GM21390 (cell line): ENCODE results near the gene EEF1AKMT3.

Experiments used
- ATAC-seq: cut with Tn5 transposase; IDR thresholded peaks from one replicate; pipeline ENCODE4 v1.9.1; 2021; ENCODE audit not compliant: unreplicated experiment

Gene EEF1AKMT3

GRCh38 chr12:57735198-57735855 lies 37.1 kb upstream of the EEF1AKMT3 start:
- no peak for ATAC-seq

DNA sequence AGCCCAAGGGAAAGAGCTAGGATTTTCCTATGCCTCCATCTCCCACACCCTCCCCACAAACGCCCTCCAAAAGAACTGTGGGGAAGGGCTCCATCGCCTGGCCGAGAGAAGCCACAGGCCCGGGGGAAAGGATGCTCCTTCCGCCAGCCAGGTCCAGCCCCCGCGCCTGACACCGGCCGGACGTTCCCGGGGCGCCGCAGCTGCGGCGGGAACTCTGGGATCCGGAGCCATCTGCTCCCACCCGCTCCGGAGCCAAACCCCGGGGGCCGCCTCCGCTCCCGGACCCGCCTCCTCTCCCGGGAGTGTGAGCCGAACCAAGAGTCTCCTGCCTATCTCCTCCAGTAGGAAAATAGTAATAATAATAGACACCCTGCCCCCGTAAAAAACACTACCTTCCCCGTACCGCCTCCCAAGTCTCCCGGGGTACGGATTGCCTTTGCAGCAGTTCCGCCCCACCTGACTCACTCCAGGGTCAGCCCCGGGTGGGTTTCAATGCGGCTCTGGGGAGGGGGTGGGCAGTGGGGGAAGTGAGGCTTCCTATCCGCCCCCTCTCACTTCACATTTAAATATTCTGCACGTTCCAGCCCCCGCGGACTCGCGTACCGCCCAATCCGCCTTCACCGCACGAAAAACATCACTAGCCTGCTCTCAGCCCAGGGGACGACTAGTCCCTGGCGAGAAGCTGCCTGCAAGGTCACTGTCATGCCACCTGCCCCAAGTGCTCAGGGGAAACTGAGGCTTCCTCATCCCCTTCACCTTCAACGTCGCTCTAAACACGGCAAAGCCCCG lies 36.3 kb upstream of the EEF1AKMT3 start:
- ATAC-seq = no peak

DNA sequence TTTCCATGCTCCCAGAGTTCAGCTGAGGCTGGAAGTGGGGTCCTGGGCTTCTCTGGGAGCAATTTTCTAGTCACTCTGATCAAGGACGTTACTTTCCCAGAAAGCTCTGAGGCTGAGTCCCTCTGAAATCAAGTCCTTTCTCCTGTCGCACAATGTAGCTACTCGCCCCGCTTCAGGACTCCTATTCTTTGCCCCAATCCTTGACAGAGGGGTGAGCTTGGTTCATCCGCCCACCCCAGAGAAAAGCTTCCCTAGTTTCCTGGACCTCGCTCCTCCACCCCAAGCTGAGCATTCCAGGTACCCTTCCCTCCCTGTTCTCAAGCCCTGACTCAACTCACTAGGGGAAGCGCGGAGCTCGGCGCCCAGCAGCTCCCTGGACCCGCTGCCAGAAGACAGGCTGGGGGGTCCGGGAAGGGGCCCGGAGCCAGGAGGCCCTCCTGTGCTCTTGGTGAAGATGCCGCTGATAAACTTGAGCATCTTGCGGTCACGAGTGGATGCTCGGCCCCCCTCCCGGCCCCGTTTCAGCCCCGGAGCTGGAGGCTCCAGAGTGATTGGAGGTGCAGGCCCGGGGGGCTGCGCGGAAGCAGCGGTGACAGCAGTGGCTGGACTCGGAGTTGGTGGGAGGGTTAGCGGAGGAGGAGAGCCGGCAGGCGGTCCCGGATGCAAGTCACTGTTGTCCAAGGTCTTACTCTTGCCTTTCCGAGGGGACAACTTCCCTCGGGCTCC lies 35.5 kb upstream of the EEF1AKMT3 start:
- ATAC-seq = no peak

- no peak for ATAC-seq
Measured at GRCh38 chr12:57737467-57738460, 34.6 kb upstream of the EEF1AKMT3 start.

- ATAC-seq = no peak
Measured at GRCh38 chr12:57738661-57739237, 33.7 kb upstream of the EEF1AKMT3 start, which contains the start of gene AGAP2. Gene AGAP2 (minus strand): TSS chr12:57738742. CDS start chr12:57738246, 496 bp downstream.

- no peak for ATAC-seq
Measured at GRCh38 chr12:57739387-57739786, 33.0 kb upstream of the EEF1AKMT3 start.

DNA sequence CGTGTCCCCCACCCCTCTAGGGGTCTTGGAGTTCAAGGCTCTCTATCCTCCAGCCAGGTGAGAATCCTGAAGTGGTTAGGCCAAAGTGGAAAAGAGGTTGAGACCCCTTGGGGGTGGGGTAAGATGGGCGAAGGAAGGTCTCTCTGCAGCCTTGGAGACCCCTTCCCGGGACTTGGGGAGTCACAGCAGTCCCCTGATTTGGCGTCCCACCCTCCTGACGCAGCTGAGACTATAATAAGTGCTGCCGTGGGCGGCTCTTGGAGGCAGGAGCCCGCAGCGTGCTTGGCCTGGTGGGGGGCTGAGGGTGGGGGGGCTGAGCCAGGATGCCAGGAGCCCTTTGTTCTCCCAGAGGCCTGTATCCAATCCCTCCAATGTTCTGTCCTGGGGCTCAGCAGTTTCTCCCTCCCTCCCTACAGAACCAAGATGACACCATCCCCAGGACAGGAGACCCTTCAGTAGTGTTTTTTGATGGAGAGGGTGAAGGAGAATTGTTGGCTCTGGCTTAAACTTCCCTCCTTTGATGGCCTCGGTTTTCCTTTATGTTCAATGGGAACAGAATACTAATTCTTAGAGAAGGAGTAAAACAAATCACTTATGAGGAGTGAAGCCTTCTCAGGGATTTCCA lies 32.4 kb upstream of the EEF1AKMT3 start:
- no peak for ATAC-seq

DNA sequence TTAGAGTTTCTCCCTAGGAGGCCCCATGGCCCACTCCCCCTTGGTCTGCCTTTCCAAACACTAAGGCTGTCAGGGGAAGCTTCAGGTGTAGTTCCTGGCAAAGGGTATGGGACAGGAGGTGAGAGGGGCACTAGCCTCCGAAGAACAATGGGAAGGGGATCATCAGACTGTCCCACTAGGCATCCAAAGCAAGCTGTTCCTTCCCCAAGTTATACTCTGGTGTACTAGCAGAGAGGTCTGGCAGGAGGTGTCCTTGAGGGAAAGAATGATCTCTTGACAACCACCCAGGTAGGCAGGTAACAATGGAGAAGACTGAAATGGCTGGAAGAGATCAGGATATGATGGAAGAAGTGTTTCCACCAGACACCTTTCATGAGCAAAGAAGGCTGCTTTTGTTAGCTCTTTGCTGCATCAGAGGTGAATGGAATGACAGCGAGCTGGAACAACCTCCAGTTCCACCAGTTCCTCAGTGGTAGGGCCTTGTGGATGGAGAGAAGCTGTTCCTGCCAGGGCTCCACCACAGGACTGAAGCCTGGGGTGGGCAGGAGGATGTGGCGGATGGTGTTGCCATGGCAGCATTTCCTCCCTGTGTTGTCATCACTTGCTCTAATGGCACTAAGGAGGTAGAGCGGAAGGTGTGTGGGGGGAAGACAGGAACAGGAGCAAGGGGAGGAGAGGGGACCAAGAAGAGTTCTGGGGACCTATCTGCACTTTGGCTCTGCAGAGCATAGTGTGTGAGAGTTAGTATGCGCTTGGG lies 31.6 kb upstream of the EEF1AKMT3 start:
- peak; percentile 48 for ATAC-seq

GRCh38 chr12:57741413-57741789 lies 31.0 kb upstream of the EEF1AKMT3 start:
- ATAC-seq = no peak

- ATAC-seq = peak; percentile 59
Measured at GRCh38 chr12:57741844-57742738, 30.3 kb upstream of the EEF1AKMT3 start.

GRCh38 chr12:57743769-57744168 lies 28.6 kb upstream of the EEF1AKMT3 start:
- ATAC-seq = no peak

DNA sequence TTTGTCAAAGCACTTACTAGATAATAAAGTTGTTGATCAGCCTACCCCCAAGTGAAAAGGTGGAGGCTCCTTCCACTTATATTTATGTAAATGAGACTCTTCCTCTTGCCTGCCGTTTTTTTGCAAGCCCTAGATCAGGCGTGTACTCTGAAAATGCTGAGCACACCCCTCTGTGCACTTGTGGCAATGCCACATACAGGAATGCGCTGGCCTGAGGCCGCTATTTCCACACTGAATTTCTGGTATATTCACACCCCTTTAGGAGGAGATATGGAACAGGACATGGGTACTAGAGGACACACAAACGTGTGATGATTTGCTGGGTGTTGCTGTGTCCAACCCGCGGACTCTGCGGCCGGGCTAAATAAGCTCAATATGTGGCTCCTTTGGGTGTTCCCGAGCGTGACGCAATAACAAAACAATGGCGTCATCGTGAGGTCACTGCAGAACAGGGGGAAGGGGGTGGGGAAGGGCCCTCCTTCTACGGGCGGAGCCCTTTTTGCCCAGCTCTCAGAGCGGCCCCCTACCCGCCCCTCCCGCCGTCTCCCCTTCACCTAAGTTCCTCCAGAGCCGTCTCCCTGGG lies 28.1 kb upstream of the EEF1AKMT3 start:
- peak; percentile 35 for ATAC-seq

DNA sequence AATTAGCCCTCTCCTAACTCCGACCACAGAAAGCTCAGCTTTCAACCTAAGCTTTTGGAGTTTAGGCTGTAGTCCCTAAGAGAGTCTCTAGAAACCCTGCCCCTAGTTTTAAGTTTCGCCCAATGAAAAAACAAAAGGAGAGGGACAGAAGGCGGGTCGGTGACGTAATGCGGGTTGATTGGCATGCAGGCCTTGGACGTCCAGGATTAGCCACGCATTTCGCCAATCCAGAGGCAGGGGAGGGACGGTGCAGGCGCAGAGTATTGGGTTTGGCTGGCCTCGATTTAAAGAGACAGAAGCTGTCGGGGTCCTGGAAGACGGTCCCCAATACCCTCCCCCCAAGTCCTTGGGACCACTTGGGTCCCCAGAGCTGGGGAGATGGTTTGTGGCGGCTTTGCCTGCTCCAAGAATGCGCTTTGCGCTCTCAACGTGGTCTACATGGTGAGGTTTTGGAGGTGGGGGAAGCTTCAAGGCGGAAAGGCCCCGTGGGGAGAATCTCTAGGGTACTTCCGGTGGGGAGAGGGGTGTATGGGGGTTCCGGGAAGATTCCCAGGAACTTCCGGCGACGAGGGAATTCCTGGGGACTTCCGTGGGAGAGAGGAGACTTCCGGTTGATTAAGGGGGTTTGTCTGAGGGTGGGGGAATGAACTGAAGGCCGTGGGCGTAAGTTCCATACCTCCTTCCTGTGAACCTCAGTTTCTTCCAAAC lies 27.5 kb upstream of the EEF1AKMT3 start, which contains the start of gene TSPAN31:
TSS of gene TSPAN31 (plus strand) at position 263 of the 708 bp plus-strand sequence. CDS start at position 379, 116 bp downstream.
- peak; percentile 72 for ATAC-seq

GRCh38 chr12:57745485-57745881 lies 26.9 kb upstream of the EEF1AKMT3 start:
- ATAC-seq = no peak

DNA sequence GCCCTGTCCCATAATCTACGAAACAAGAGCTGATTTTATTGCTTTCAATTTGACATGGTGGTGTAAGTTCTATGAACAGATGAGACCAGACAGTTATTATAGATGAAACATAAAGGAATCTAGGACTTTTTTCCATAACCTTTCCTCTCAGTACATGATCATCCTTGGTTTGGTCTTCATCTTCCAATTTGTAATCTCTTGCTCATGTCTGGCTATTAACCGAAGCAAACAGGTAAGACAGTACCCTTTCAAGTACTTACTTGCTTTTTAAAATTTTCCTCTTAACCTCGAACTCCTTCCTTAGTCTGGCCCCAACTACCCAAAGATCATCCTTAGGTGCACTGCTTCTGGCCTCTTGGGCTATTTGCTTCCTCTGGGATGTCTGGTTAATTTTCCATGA lies 26.4 kb upstream of the EEF1AKMT3 start:
- ATAC-seq = no peak

GRCh38 chr12:57749061-57749460 lies 23.4 kb upstream of the EEF1AKMT3 start:
- no peak for ATAC-seq
